IMR-90 (cell line): ENCODE results near the gene PHF21A. TPM values are rescaled to one million over a fixed set of nuclear protein-coding genes. Genes with fewer than 3 reads are reported as not detected.

Experiments used
- ATAC-seq: fragments of 200-7000 bp; cut with Tn5 transposase; 2 replicates; pipeline ENCODE4 v1.9.1; 2020; ENCODE audit warnings: low read depth, mild to moderate bottlenecking, moderate library complexity
- BruUV-seq: library from RNA; stranded (reverse); fragments of 400-500 nt; replicated peaks from 2 replicates; lab custom pipeline; 2021; lab: Mats Ljungman, UMichigan
- CTCF ChIA-PET: fragments of 300-600 bp; formaldehyde crosslinking; extraction: SDS; loops from one replicate; lab custom pipeline; 2021; ENCODE audit warnings: antibody characterized with exemption; lab: Yijun Ruan, JAX
- POLR2A ChIA-PET: fragments of 300-600 bp; sonication (Branson Sonifier 250); formaldehyde crosslinking; loops from one replicate; lab custom pipeline; 2022; ENCODE audit warnings: antibody characterized with exemption; ENCODE audit not compliant: unreplicated experiment; lab: Charles Lee
- DNase-seq: peaks from one replicate; pipeline ENCODE4 v3.0.0; 2013
- H2AFZ ChIP-seq: replicated peaks from 2 replicates; pipeline ENCODE3; 2013; ENCODE audit warnings: low read length, mild to moderate bottlenecking; ENCODE audit not compliant: poor library complexity
- H2AK5ac ChIP-seq: 2 replicates; pipeline ENCODE4 v1.6.1; 2013; ENCODE audit warnings: low read depth, low read length, inconsistent platforms
- H2AK9ac ChIP-seq: replicated peaks from 2 replicates; pipeline ENCODE3; 2013; ENCODE audit warnings: mild to moderate bottlenecking, low read depth, low read length, moderate library complexity; ENCODE audit not compliant: poor library complexity
- H2BK120ac ChIP-seq: 2 replicates; pipeline ENCODE4 v1.6.1; 2013; ENCODE audit warnings: low read depth, low read length, inconsistent platforms
- H2BK15ac ChIP-seq: 3 replicates; pipeline ENCODE4 v1.6.1; 2013; ENCODE audit warnings: low read depth, low read length, inconsistent platforms
- H2BK20ac ChIP-seq: 2 replicates; pipeline ENCODE4 v1.6.1; 2013; ENCODE audit warnings: low read depth, mild to moderate bottlenecking, inconsistent platforms, low read length, moderate library complexity
- H2BK5ac ChIP-seq: 2 replicates; pipeline ENCODE4 v1.6.1; 2013; ENCODE audit warnings: mild to moderate bottlenecking, low read depth, low read length, inconsistent platforms; ENCODE audit not compliant: poor library complexity, severe bottlenecking
- H3K14ac ChIP-seq: replicated peaks from 2 replicates; pipeline ENCODE4 v1.6.1; 2013; ENCODE audit warnings: low read depth, low read length, inconsistent platforms
- H3K18ac ChIP-seq: 2 replicates; pipeline ENCODE4 v1.6.1; 2013; ENCODE audit warnings: low read depth, low read length, control low read depth
- H3K23ac ChIP-seq: 2 replicates; pipeline ENCODE4 v1.6.1; 2013; ENCODE audit warnings: low read depth, low read length, inconsistent platforms
- H3K27ac ChIP-seq: 2 replicates; pipeline ENCODE4 v1.5.1; 2013; ENCODE audit warnings: mild to moderate bottlenecking, control low read depth, low read length; ENCODE audit not compliant: insufficient read depth
- H3K27me3 ChIP-seq: 2 replicates; pipeline ENCODE4 v1.6.1; 2013; ENCODE audit warnings: low read length; ENCODE audit not compliant: control insufficient read depth, insufficient read depth
- H3K36me3 ChIP-seq: 2 replicates; pipeline ENCODE4 v1.6.1; 2013; ENCODE audit warnings: low read length, mixed read lengths; ENCODE audit not compliant: control insufficient read depth, insufficient read depth
- H3K4ac ChIP-seq: 2 replicates; pipeline ENCODE4 v1.6.1; 2013; ENCODE audit warnings: low read depth, low read length, inconsistent platforms
- H3K4me1 ChIP-seq: 2 replicates; pipeline ENCODE4 v1.6.1; 2013; ENCODE audit warnings: low read length, mixed read lengths; ENCODE audit not compliant: control insufficient read depth, insufficient read depth
- H3K4me2 ChIP-seq: 2 replicates; pipeline ENCODE4 v1.6.1; 2013; ENCODE audit warnings: low read depth, mild to moderate bottlenecking, control low read depth, low read length, moderate library complexity
- H3K4me3 ChIP-seq: 2 replicates; pipeline ENCODE4 v1.5.1; 2013; ENCODE audit warnings: low read depth, mild to moderate bottlenecking, control low read depth, low read length, moderate library complexity; ENCODE audit not compliant: insufficient read depth
- H3K56ac ChIP-seq: 2 replicates; pipeline ENCODE4 v1.6.1; 2013; ENCODE audit warnings: low read length, inconsistent platforms; ENCODE audit not compliant: insufficient read depth; ENCODE audit errors: extremely low read depth
- H3K79me1 ChIP-seq, 2 experiments: 2 replicates each; pipeline ENCODE4 v1.6.1; 2013; ENCODE audit warnings: low read length in 2 of 2, inconsistent platforms in 1 of 2, low read depth in 1 of 2
- H3K9ac ChIP-seq: 2 replicates; pipeline ENCODE4 v1.6.1; 2013; ENCODE audit warnings: low read depth, low read length, control low read depth
- H3K9me1 ChIP-seq: 2 replicates; pipeline ENCODE4 v1.6.1; 2013; ENCODE audit warnings: low read length, inconsistent platforms; ENCODE audit not compliant: insufficient read depth
- H3K9me3 ChIP-seq: 2 replicates; pipeline ENCODE4 v1.6.1; 2013; ENCODE audit warnings: low read length; ENCODE audit not compliant: control insufficient read depth, insufficient read depth
- H4K20me1 ChIP-seq: 2 replicates; pipeline ENCODE4 v1.6.1; 2013; ENCODE audit warnings: low read length, inconsistent platforms; ENCODE audit not compliant: insufficient read depth
- H4K5ac ChIP-seq: 2 replicates; pipeline ENCODE4 v1.6.1; 2013; ENCODE audit warnings: mild to moderate bottlenecking, low read depth, low read length, control low read depth
- H4K8ac ChIP-seq, 2 experiments: 2 replicates each; pipeline ENCODE4 v1.6.1; 2013; ENCODE audit warnings: low read depth in 2 of 2, low read length in 2 of 2, control low read depth in 1 of 2, inconsistent platforms in 1 of 2
- H4K91ac ChIP-seq: 2 replicates; pipeline ENCODE4 v1.6.1; 2013; ENCODE audit warnings: low read depth, low read length, inconsistent platforms; ENCODE audit not compliant: insufficient read depth
- FOS ChIP-seq: fragments of 150-350 bp; IDR thresholded peaks from 2 replicates; pipeline ENCODE4 v1.6.1; 2016; ENCODE audit warnings: low read depth, low read length
- MAZ ChIP-seq: IDR thresholded peaks from 2 replicates; pipeline ENCODE4 v1.6.1; 2012; ENCODE audit warnings: low read depth, mild to moderate bottlenecking, low read length, improper control_type of control experiment, moderate library complexity, borderline replicate concordance
- WGBS, 2 experiments: methylation state at CpG; one replicate each; pipeline versions ENCODE4 v1.1.5 to v1.1.7; 2013; ENCODE audit warnings: missing lambda C conversion rate in 2 of 2; ENCODE audit not compliant: insufficient read length in 1 of 2; ENCODE audit errors: extremely low coverage in 2 of 2; 5-methylcytosine and 5-hydroxymethylcytosine counted together
- dilution Hi-C: fragments of 300-500 bp; cut with HindIII; formaldehyde crosslinking; loops from one replicate; pipeline ENCODE4 v1.14.3; 2018; ENCODE audit warnings: low sequenced_read_pairs; ENCODE audit not compliant: unreplicated experiment
- in situ Hi-C: fragments of 300-500 bp; cut with MboI; formaldehyde crosslinking; loops from 3 replicates; pipeline ENCODE4 v1.14.3; 2019; ENCODE audit warnings: low sequenced_read_pairs, inconsistent platforms, mixed read lengths
- intact Hi-C: fragments of 100-400 bp; cut with micrococcal nuclease; formaldehyde crosslinking; loops from 2 replicates; pipeline ENCODE4 v1.10.0; 2022
- polyA plus RNA-seq, 3 experiments: library from polyadenylated mRNA; depleted of rRNA; stranded (reverse); fragments of >200 nt; gene quantifications; 2 replicates each; pipeline ENCODE4 v1.2.3, GENCODE V29; 2012; ENCODE audit warnings: low replicate concordance in 1 of 3
- total RNA-seq: library from RNA; depleted of rRNA; stranded (reverse); fragments of >200 nt; gene quantifications from 2 replicates; pipeline ENCODE4 v1.2.3, GENCODE V29; 2012
- TF ChIP-seq, protein P1 (sequence below): conservative IDR thresholded peaks from 2 replicates; pipeline ENCODE4 v1.5.1; 2012; ENCODE audit warnings: mild to moderate bottlenecking, low read depth, low read length, improper control_type of control experiment

The PHF21A gene
- total and polyA plus RNA-seq, 2 of the 4 experiments (the other 2 are of a cell fraction), result 9.0 to 20.6 TPM

DNA sequence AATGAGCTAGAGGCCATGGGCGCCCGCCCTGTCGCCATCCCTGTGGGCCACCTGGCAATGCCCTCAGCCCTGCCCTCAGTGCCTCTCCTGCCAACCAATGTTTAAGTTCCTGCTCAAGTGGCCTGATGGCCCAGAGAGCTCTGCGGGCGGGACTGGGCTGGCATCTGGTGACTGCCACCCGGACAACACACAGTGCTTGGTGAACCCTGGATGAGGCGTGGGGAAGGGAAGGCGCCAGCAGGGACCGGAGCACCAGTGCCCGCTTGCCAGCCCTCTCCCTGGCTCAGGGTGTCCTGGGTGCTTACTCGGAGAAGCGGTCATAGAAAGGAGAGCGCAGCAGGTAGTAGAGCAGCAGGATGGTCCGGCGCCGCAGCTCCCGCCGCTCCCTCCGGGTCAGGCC, 207.7 kb downstream of the PHF21A start:
- no peak overlapping the region for H2AFZ ChIP-seq
- no peaks in the 10 kb centered on the region for H3K9me3 ChIP-seq
- H3K56ac ChIP-seq, result no peak overlapping the region
- H3K14ac ChIP-seq, result no peak overlapping the region
- no peaks in the 10 kb centered on the region for H3K27me3 ChIP-seq
- no peak overlapping the region for H3K23ac ChIP-seq
- ATAC-seq (no peak), DNase-seq (no peak)
- 100% methylated on average over 3 of the region's 19 CpGs; no CpG with 5 or more reads in 1 of the 2 experiments for WGBS, 2 experiments
- H2AK5ac ChIP-seq, result no peak overlapping the region
- peaks cover 18 to 32% of the 10 kb centered on the region in 2 experiments for H3K79me1 ChIP-seq
- no peak overlapping the region for H4K8ac ChIP-seq
- POLR2A ChIA-PET, result no interaction called here
- no peak overlapping the region for H3K4me3 ChIP-seq
- H2BK15ac ChIP-seq, result no peak overlapping the region
- H4K91ac ChIP-seq, result no peak overlapping the region
- H3K9ac ChIP-seq, result no peak overlapping the region
- no peak overlapping the region for H2BK120ac ChIP-seq
- H3K4ac ChIP-seq, result no peak overlapping the region
- TF ChIP-seq FOS (no peak), MAZ (no peak)
- TF ChIP-seq, protein P1, sequence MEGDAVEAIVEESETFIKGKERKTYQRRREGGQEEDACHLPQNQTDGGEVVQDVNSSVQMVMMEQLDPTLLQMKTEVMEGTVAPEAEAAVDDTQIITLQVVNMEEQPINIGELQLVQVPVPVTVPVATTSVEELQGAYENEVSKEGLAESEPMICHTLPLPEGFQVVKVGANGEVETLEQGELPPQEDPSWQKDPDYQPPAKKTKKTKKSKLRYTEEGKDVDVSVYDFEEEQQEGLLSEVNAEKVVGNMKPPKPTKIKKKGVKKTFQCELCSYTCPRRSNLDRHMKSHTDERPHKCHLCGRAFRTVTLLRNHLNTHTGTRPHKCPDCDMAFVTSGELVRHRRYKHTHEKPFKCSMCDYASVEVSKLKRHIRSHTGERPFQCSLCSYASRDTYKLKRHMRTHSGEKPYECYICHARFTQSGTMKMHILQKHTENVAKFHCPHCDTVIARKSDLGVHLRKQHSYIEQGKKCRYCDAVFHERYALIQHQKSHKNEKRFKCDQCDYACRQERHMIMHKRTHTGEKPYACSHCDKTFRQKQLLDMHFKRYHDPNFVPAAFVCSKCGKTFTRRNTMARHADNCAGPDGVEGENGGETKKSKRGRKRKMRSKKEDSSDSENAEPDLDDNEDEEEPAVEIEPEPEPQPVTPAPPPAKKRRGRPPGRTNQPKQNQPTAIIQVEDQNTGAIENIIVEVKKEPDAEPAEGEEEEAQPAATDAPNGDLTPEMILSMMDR, result no peak
- dilution Hi-C loops (no loop called here), in situ Hi-C loops (no loop called here), intact Hi-C loops (no loop called here)
- no peak overlapping the region for H2BK20ac ChIP-seq
- H2BK5ac ChIP-seq, result no peak overlapping the region
- H3K18ac ChIP-seq, result no peak overlapping the region
- H3K36me3 ChIP-seq, result peaks cover 35% of the 10 kb centered on the region
- H2AK9ac ChIP-seq, result no peak overlapping the region
- H3K4me1 ChIP-seq, result no peaks in the 10 kb centered on the region
- no peak overlapping the region for H3K4me2 ChIP-seq
- BruUV-seq, result no TSS peak
- CTCF ChIA-PET, result no interaction called here
- H4K5ac ChIP-seq, result no peak overlapping the region
- no peak overlapping the region for H3K27ac ChIP-seq
- H3K9me1 ChIP-seq, result 0 out of 2 replicates have a peak, but pooled peaks cover 4% of the 10 kb centered on the region
- H4K20me1 ChIP-seq, result peaks cover 7% of the 10 kb centered on the region; the same call in 1 of the 2 replicates
